ENCODE data around the gene MSRB1. TPM values are rescaled to one million over a fixed set of nuclear protein-coding genes. Genes with fewer than 3 reads are reported as not detected.
A peak's percentile ranks its signal among the peaks of the same experiment; 100 is the strongest.

Gene MSRB1
- total and polyA plus RNA-seq, 2 of the 13 experiments (the other 11 are each of a cell fraction or from before 2014, with no cell fraction given), result 32.1 to 75.4 TPM

GRCh38 chr16:1983544-1984346, 40.7 kb upstream of the MSRB1 start, which contains the start of gene GFER (continued):
- TF ChIP-seq PAXIP1 (CRISPR knock-in tag; conservative IDR thresholded peaks at IDR 0.05) (peak; percentile 48; the same call in 1 of the 2 replicates), STAG1 (CRISPR knock-in tag; IDR thresholded peaks at IDR 0.05) (peak; percentile 34; the same call in 1 of the 2 replicates), E2F2 (CRISPR knock-in tag; IDR thresholded peaks at IDR 0.05; ENCODE audit: borderline replicate concordance) (no peak), ZBTB14 (CRISPR knock-in tag; IDR thresholded peaks at IDR 0.05) (peak; percentile 97), ZNF318 (CRISPR knock-in tag; IDR thresholded peaks at IDR 0.05) (no peak), BCL3 (CRISPR knock-in tag; IDR thresholded peaks at IDR 0.05) (peak; percentile 56; the same call in 1 of the 2 replicates), ZNF776 (CRISPR knock-in tag; IDR thresholded peaks at IDR 0.05) (0 out of 2 replicates have a peak, but pooled peaks have one; percentile 51), ZBTB21 (CRISPR knock-in tag; IDR thresholded peaks at IDR 0.05) (no peak), ZNF207 (IDR thresholded peaks at IDR 0.05; ENCODE audit: borderline replicate concordance) (no peak), NFE2L2 (IDR thresholded peaks at IDR 0.05; ENCODE audit: low read length) (no peak)

Measured in HepG2 (cell line).